ENCODE results near the gene TTLL13.

TTLL13 gene, protein sequence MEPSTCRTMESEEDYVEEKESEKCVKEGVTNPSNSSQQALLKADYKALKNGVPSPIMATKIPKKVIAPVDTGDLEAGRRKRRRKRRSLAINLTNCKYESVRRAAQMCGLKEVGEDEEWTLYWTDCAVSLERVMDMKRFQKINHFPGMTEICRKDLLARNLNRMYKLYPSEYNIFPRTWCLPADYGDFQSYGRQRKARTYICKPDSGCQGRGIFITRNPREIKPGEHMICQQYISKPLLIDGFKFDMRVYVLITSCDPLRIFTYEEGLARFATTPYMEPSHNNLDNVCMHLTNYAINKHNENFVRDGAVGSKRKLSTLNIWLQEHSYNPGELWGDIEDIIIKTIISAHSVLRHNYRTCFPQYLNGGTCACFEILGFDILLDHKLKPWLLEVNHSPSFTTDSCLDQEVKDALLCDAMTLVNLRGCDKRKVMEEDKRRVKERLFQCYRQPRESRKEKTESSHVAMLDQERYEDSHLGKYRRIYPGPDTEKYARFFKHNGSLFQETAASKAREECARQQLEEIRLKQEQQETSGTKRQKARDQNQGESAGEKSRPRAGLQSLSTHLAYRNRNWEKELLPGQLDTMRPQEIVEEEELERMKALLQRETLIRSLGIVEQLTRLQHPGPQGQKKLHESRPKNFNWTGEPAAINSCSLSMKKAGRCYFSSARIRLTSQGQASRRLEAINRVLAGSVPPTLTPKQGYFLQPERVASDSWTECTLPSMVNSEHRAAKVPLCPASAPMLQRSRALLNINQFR

DNA sequence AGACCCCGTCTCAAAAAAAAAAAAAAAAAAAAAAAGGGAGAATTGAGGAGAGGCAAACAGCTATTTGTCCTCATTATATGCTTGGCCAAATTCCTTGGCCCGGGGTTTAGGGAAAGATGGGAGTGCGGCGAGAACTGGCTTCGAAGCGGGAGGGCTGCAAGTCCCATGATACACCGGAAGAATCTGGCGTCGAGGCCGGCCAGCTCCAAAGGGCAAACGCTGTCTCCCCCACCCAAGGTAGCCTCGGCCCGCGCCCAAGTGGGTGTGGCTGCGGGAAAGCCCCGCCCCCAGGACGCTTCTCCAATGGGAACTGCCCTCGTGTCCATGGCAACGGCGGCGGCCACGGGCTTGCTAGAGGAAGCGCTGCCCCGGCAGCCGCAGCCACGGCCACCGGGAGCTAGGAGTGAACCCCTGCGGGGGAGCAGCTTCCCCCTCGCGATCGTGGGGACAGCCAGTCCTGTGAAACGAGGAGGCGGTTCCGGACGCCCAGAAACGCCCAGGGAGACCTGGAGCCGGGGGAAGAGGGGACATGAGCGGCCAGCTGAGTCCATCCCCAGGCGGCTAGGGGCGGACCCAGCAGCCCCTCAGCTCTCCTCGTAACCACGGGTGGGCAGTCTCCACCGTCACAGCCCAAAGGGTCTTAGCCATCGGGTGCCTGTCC, at the start of gene TTLL13:
TTLL13 (plus strand) TSS at position 354 of the 661 bp plus-strand sequence. CDS start 1,075 bp downstream, outside the sequence.
- DNase-seq, result peak; percentile 74

DNA sequence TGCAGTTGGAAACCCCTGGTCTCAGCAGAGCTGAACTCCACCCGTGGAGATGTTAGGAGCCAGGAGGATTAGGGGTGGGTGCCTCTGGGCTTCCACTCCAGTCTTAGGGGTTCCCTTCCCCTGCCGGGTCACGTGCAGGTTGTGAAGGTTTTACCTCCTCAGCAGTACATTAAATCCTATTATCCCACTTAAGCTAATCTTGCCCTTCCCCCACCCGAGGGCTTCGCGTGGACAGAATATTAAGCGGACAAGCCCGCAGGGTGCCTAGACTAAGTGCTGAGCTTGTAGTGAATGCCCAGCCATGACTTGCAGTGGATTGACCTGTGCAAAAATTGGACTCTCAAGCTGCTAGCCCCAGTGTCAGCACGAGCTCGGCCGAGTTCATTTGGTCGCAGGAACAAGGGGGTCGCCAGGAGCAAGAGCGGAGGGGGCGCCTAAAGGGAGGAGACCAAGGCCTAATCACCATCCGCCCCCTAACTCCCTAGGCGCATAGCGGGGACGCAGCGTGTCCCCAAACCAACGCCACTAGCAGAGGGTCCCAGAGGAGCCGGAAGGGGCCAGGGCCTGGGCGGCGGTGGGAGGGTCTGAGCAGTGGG, 48.7 kb upstream of the TTLL13 start:
- no peak for DNase-seq

DNA sequence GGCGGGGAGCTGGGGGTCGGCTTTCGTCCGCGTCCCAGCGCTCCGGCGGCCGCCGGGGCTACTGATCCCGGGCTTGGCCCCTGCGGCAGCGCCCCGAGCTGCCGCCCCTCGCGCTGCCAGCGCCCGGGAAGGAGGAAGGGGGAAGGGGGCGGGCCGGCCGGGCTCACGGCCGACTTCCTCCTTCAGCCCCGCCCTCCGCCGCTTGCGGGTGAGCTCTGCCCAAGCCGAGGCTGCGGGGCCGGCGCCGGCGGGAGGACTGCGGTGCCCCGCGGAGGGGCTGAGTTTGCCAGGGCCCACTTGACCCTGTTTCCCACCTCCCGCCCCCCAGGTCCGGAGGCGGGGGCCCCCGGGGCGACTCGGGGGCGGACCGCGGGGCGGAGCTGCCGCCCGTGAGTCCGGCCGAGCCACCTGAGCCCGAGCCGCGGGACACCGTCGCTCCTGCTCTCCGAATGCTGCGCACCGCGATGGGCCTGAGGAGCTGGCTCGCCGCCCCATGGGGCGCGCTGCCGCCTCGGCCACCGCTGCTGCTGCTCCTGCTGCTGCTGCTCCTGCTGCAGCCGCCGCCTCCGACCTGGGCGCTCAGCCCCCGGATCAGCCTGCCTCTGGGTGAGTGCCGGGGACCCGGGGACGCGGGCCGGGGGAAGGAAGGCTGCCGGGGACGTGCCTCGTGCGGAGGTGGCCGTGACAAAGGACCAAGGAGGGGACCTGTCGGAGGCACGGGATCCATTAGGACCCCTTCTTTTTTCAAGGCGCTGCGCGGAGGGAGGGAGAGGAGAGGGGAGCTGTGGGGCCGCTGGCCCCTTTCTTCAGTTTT, 48.0 kb upstream of the TTLL13 start, which contains the start of gene SEMA4B:
SEMA4B (plus strand) TSS at position 201 of the 814 bp plus-strand sequence; CDS start at position 450, 249 bp downstream.
- peak; percentile 70 for DNase-seq

DNA sequence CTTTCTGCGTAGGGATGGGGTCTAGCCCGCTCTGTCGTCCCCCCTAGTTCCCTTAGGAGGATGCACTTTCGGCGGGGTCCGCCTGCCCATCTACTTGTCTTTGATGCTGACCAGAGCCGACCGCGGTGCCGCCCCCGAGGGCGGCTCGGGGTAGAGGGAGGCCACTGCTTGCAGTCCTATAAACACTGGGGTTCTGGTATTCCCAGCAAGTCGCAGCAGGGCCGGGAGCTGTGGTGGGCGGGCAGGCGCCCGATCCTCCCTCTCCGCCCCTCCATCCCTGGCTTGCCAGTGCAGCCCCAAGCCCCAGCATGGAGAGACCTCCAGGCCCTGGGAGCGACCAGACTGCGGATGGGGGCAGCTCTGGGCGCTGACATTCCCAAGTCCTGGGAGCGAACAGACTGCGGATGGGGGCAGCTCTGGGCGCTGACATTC, 47.4 kb upstream of the TTLL13 start:
- no peak for DNase-seq

DNA sequence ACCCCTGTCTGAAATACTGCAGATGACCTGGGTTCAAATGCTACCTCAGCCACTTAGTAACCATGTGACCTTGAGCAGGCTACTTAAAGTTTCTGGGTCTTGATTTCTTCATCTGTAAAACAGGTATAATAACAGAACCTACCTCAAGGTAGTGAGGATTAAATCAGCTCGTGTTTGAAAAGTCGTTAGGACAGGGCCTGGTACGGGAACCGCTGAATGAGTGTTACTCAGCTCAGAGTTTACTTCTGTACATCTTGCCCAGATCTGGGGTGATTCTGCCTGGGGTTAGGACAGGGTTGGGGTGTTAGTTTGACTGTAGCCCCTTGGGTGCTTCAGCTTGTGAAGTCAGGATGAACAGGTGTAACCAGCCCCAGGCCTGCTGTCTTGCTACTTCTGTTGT, 46.4 kb upstream of the TTLL13 start:
- DNase-seq, result no peak

DNA sequence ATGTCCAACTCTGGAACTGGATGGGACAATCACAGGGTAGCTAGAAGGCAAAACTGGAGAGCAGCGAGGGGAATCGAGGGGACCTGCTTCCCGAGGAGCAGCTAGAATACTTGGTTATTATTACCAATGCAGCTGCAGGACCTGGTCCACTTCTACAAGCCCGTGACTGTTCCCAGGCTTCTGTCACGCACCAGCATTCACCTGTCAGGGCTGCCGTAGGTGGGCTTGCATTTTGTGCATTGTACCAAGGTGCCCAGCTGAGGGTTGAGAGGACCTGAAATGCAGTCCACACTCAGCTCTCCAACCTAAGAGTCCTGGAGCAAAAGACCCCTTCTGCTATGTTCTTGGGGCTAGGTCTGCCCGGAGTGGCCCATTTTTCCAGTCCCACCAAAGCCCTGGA, 45.9 kb upstream of the TTLL13 start:
- no peak for DNase-seq

DNA sequence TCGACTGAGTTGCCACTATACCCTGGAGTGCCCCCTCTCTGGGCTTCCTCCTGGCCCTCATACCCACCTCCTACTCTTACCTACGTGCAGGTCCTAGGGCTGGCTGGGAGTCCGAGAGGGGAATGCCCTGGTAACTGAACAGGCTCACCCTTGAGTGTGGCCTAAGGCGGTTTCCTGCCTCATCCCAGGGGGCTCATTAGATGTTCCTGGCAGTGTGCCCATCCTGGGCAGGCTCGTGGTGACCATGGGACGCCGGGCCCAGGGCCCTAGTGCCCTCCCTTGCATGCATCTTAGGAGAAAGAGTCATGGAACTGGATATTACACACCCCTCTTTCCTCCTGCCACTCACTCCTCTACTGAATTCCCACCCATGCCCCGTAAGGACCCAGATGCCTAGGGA, 45.4 kb upstream of the TTLL13 start:
- no peak for DNase-seq

DNA sequence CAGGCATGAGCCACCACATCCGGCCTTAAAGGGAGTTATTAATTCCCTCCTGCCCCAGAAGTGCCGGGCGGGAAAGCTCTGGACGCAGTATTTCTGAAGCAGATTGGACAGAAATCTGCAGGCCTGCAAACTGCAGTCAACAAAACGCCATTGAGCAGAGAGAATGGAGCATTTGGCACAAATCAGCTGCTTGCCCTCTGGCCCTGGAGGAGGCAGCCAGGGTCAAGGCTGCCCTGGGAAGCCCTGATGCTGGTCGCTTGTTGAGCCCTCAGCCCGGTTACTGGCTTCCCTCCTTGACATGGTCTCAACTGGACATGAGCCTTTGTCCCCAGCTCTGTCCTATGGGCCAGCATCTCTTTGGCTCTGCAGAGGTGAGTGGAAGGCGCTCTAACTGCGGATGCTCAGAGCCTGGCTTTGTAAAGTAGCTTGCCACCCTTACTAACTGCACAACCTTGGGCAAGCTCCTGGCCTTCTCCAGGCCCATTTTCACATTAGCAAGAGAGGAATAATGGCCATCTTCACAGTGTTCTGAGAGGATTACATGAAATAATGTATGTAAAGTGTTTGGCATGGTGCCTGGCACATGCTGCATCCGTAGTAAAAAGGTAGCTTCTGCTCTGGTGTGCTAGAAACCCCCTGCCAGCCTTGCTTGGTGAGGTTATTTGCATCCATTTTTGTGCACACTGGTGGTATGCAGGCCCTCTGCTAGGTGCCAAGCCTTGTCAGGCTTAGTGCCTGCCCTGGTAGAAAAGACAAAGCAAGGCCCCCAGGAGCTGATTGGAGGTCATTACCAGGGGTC, 44.1 kb upstream of the TTLL13 start:
- no peak for DNase-seq

DNA sequence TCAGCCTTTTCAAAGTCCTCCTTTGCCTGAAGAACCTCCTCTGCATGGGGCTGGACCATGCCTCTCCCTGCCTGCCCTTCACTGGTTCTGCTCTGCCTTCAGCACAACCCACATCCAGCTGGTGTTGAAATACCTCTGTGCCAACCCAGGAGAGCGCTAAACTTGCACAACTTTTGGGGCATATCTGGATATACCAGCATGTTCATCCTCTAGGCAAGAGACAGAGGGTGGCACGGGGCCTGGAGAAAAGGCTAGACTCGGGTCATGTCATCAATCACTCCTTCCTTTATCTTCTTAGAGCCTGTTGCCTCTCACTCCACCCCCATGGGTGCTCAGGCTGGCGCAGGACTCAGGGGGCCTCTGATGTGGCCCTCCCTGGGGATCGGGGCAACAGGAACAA, 43.5 kb upstream of the TTLL13 start:
- DNase-seq, result no peak

DNA sequence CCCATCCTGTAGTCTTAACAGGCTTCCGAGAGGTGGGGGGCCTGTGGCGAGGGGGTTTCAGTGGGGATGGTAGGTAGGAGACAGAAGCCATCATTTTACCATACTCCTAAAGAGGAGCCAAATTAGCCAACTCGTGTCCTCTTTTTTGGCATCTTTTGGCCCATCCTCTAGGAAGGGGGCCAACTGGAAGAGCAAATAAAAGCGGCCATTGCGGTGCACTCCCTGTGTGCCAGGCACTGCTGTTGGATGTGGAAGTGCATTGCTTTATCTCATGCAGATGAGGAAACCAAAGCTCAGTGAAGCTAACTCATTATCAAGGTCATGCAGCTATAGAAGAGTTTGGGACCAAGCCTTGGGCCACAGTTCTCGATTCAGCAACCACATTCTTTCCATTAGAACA, 42.1 kb upstream of the TTLL13 start:
- DNase-seq, result no peak

DNA sequence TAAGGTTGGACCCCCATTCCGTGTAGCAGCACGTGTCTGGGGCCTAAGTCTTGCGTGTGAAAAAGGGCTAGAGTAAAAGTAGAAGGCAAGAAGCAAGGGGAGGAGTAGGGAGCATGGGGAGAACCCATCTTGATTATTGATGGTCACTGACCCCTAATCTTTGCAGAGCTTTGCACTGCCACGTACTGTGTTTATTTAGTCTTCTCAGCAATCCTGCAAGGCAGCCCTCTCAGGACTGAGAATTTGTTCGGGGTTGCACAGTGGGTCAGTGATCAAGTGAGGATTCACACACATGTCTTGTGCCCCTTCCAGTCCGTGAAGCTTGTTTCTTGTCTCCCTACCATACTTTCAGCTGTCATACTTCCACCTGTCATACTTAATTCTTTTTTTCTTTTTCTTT, 41.0 kb upstream of the TTLL13 start:
- no peak for DNase-seq

DNA sequence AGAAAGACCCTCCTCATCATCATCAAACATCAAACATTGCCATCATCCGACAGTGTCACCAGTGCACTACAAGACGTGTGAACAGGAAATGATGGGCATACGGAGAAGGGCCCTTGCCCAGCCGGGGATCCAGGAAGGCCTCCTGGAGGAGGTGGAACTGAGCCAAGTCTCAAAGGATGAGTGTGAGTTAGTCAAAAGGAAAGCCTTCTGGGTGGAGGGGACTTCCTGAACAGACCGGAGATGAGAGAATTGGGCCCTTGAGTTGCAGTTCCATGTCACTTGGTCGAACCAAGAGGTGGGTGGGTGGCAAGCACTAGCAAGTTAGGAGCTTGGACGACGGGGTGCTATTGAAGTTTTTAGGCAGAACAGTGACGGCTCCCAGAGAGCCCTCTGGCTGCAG, 39.8 kb upstream of the TTLL13 start:
- DNase-seq, result no peak

DNA sequence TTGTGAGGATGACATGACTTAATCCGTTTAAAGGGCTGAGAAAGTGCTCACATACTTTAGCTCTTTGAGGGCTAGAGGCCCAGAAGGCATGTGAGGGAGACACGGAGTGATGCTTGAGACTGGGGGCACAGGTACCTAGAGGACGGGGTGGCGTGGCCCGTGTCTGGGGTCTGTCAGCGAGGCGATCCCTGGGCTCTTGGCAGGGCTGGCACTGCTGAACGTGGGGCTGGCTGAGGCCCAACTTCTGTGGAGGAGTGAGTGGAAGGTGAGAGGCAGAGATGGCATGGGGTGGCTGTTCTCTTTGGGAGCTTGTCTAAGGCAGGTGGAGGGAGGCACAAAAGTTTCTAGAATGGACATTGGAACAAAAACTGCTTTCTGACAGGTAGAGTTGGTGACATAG, 38.8 kb upstream of the TTLL13 start:
- DNase-seq, result no peak

DNA sequence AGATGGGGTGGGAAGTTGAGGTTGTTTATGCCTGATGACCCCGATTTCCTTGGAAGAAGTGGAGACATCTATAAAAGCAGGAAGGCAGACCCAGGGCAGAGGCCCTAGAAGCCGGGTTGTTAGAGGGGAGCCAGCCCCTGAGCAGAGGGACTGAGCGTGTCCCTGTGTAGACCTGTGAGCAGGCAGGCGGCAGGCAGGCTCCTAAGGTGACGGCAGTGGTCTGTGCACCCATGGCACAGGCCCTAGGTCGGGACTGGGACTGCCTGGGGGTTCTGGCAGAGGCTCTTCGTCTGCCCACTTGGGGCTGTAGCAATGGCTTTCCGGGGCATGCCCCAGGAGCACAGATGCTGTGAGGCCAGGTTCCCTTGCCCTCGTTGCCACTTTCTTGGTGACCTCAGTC, 38.3 kb upstream of the TTLL13 start:
- DNase-seq, result no peak

DNA sequence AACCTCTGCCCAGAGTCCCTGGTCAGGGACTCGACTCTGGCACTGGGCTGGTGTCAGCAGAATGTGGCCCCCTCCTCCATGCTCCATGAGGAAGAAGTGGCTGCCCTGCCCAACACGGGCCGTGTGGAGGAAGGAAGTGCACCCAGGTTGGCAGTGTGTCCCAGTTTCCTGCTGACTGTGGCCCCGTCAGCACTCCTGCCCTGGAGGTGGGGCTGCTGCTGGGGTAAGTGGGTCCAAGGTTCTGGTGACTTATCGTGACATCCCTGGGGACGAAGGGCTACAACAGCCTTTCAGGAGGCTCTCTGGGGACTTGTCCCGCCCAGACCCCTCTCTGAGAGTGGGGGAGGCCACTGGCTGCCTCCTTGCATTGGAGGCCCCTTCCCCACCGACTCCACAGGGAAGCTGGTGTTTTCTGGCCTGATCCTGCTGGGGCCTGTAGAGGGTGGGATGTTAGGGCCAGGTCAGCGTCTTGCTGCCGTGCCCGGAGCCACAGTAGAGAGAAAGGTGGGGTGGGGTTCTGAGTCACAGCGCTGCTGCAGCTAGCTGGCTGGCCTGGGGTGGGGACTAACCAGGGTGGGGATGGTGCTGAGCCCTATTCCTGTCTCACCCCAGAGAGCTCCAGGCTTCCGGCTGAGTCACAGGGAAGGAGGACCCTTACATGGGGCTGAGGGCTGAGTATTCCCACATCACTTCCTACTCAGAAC, 37.8 kb upstream of the TTLL13 start:
- no peak for DNase-seq

DNA sequence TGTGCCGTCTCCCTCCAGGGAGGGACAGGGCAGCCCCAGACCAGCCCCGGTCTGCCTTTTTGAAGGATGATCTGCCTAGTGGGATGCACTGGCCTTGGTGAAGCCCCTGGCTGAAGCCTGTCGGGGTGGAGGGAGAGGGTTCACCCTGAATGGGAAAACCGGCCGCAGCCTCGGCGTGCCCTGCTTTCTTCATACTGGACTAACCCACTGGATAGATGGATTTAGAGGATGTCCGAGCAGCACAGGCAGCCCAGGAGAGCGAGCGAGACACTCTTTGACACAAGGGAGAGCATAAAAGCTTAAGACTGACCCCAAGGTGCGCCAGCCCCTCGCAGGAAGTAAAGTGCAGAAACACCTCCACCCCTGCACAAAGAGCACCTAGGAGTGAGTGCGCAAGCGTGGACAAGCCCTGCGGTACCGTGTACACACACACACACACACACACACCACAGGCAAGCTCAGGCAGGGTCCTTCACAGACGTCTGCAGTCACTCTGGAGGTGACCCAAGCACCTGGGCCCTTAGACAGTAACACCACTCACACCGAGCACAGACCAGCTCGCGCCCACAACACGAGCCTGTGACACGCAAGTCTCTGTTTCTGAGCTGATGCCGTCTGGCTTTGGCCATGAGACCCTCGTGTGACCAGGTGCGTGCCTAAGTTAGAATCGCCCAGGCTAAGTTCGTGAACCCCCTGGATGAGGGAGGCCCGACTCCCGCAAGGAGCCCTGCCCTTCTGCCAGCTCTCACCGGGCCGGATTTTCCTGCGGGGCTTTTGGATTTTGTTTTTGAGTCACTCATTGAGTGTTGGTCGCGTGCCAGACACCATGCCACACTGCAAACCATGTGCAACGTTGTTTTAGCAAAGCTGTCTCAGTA, 36.9 kb upstream of the TTLL13 start:
- no peak for DNase-seq

DNA sequence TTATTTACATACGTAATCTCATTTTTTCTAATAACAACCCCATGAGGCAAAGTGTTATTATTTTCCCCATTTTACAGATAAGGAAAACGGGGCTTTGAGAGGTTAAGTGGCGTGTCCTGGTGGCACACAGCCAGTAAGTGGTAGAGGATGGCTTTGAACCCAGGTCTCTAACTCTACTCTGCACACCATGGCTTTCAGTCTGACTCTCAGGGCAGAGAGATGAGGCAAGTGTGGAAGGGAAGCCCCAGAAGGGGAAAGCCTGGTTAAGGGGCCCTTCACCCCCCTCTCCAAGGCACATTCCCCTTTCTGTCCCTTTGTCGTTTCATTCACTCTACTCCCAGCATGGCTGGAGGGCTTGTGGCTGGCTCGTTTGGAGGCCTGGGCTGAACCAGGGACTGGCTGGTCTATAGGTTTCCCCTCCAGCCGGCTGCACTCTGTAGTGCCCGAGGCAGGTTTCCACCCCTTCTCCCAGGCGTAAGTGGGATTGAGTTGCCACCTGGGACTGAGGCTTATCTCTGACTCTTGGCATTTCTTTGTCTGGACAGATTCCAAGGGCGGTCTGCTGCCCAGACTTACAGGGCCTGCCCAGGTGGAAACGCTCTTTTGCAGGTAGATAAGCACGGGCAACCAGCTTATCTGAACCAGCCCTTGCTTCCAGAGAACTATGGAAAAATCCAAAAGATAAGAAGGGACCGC, 36.1 kb upstream of the TTLL13 start:
- DNase-seq, result no peak

DNA sequence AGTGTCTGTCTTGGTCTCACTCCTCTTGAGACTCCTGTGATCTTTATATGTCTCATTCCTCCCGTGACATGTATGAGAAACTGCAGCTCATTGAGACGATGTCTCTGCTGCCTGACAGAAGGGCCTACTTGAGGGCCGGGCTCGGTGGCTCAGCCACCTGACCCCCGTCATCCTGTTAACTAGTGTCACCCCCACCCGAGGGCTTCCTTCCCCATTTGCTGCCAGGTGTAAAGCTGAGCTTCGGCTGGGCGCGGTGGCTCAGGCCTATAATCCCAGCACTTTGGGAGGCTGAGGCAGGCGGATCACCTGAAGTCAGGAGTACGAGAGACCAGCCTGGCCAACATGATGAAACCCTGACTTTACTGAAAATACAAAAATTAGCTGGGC, 35.5 kb upstream of the TTLL13 start:
- DNase-seq, result no peak

DNA sequence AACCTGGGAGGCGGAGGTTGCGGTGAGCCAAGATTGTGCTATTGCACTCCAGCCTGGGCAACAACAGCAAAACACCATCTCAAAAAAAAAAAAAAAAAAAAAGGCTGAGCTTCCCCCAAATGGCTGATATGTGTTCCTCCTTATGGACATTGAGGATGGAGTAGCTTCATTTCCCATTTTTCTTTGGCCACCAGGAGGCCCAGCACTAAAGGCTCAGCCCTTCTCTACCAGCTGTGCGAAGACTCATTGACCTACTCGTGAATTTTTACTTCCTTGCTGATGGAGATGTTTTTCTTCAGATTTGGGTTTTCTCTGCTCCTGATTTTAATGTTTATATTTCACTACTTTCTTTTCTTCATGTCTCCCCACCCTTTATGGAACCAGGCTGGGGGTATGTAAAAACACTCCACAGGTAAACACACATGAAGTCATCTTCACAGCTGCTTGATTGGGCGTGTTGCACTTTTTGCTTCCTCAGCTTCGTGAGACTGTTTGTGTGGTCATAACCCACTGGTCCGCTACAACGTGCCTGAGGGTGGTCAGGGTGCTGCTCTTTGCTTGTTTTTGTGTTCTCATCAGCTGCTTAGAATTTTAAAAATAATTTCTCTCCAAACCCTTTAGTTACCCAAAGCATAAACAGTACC, 34.7 kb upstream of the TTLL13 start:
- DNase-seq, result no peak
